DND-41 (cell line): Measurements from ENCODE around the gene SYT1.

Experiments used
- ATAC-seq: fragments of 200-7000 bp; cut with Tn5 transposase; 3 replicates; pipeline ENCODE4 v1.9.1; 2021; ENCODE audit warnings: low read depth; ENCODE audit not compliant: insufficient read depth
- DNase-seq: peaks from one replicate; pipeline ENCODE4 v3.0.0-alpha.2; 2020
- H2AFZ ChIP-seq: 2 replicates; pipeline ENCODE4 v1.6.0; 2012; ENCODE audit warnings: low read depth, low read length
- H3K27ac ChIP-seq: 2 replicates; pipeline ENCODE4 v1.5.1; 2012; ENCODE audit warnings: low read length, inconsistent platforms
- H3K27me3 ChIP-seq: fragments of 200-600 bp; sonication (generic); 2 replicates; pipeline ENCODE4 v1.6.0; 2012; ENCODE audit warnings: low read length, mild to moderate bottlenecking, inconsistent platforms; ENCODE audit not compliant: insufficient read depth, poor library complexity
- H3K36me3 ChIP-seq: 2 replicates; pipeline ENCODE4 v1.5.1; 2012; ENCODE audit warnings: low read length, inconsistent platforms; ENCODE audit not compliant: insufficient read depth
- H3K4me1 ChIP-seq: 2 replicates; pipeline ENCODE4 v1.5.1; 2012; ENCODE audit warnings: mild to moderate bottlenecking, low read length; ENCODE audit not compliant: insufficient read depth
- H3K4me2 ChIP-seq: 2 replicates; pipeline ENCODE4 v1.6.0; 2012; ENCODE audit warnings: mild to moderate bottlenecking, moderate library complexity, low read length, inconsistent platforms; ENCODE audit not compliant: insufficient read depth
- H3K4me3 ChIP-seq, 2 experiments: fragments of 200-600 bp in 1 of 2; shearing (Covaris generic) in 1 of 2; 2 replicates each; pipeline ENCODE4 v1.5.1; 2012 to 2016; ENCODE audit warnings: inconsistent platforms in 2 of 2, low read length in 2 of 2, mild to moderate bottlenecking in 2 of 2, low read depth in 1 of 2, moderate library complexity in 1 of 2
- H3K79me2 ChIP-seq: 2 replicates; pipeline ENCODE4 v1.6.0; 2012; ENCODE audit warnings: low read length, inconsistent platforms; ENCODE audit not compliant: insufficient read depth
- H3K9ac ChIP-seq: 2 replicates; pipeline ENCODE4 v1.6.0; 2012; ENCODE audit warnings: low read depth, mild to moderate bottlenecking, inconsistent platforms, low read length, moderate library complexity
- H3K9me3 ChIP-seq: 2 replicates; pipeline ENCODE4 v1.5.1; 2012; ENCODE audit warnings: low read length, moderate library complexity, mild to moderate bottlenecking, inconsistent platforms; ENCODE audit not compliant: insufficient read depth, severe bottlenecking
- H4K20me1 ChIP-seq: 2 replicates; pipeline ENCODE4 v1.6.0; 2012; ENCODE audit warnings: low read length; ENCODE audit not compliant: insufficient read depth
- CTCF ChIP-seq: IDR thresholded peaks from 2 replicates; pipeline ENCODE4 v1.5.1; 2012; ENCODE audit warnings: borderline replicate concordance, low read length, moderate library complexity, mild to moderate bottlenecking; ENCODE audit not compliant: poor library complexity, severe bottlenecking; ENCODE audit errors: extremely low read depth
- EZH2 ChIP-seq: IDR thresholded peaks from 3 replicates; pipeline ENCODE4 v1.6.1; 2012; ENCODE audit warnings: borderline replicate concordance, low read depth, mild to moderate bottlenecking, moderate library complexity, low read length, inconsistent platforms; ENCODE audit not compliant: severe bottlenecking

Gene SYT1

GRCh38 chr12:79295572-79295971 lies 431.0 kb downstream of the SYT1 start:
- no peak overlapping the region for H2AFZ ChIP-seq
- ATAC-seq (no peak), DNase-seq (no peak)
- no peaks in the 10 kb centered on the region for H3K27me3 ChIP-seq
- H3K27ac ChIP-seq = no peak overlapping the region
- H3K4me3 ChIP-seq = no peak overlapping the region
- H3K9me3 ChIP-seq = no peaks in the 10 kb centered on the region
- no peak overlapping the region for H3K9ac ChIP-seq
- no peaks in the 10 kb centered on the region for H3K4me1 ChIP-seq
- H4K20me1 ChIP-seq = no peaks in the 10 kb centered on the region
- no peak overlapping the region for H3K4me2 ChIP-seq
- TF ChIP-seq CTCF (no peak), EZH2 (no peak)
- H3K79me2 ChIP-seq = no peaks in the 10 kb centered on the region
- no peaks in the 10 kb centered on the region for H3K36me3 ChIP-seq

DNA sequence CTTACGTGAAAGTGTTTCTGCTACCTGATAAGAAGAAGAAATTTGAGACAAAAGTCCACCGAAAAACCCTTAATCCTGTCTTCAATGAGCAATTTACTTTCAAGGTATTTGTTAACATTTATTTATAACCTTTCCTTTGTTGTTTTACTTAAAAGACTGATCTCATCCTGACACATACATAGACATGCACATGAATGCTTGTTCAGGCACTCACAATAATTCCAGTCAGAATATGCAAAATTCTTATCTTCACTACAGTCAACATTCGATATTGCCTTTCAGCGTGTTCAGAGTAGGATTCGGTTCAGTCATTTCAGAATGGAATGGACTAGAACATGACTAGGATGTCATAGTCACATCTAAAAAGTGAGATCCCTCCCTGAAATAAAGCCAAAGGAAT lies 431.6 kb downstream of the SYT1 start:
- no peak for ATAC-seq
- TF ChIP-seq EZH2 (no peak), CTCF (no peak)
- H3K9me3 ChIP-seq = no peaks in the 10 kb centered on the region

GRCh38 chr12:79296871-79297270 lies 432.3 kb downstream of the SYT1 start:
- no peak for ATAC-seq
- Histone ChIP-seq H3K9me3 (no peaks in the 10 kb centered on the region), H3K4me1 (no peaks in the 10 kb centered on the region), H3K4me3 (no peak overlapping the region), H3K36me3 (no peaks in the 10 kb centered on the region), H3K79me2 (no peaks in the 10 kb centered on the region), H3K9ac (no peak overlapping the region), H3K4me2 (no peak overlapping the region), H2AFZ (no peak overlapping the region), H3K27ac (no peak overlapping the region), H3K27me3 (no peaks in the 10 kb centered on the region), H4K20me1 (no peaks in the 10 kb centered on the region)
- TF ChIP-seq CTCF = no peak
- TF ChIP-seq EZH2 = no peak
- DNase-seq = no peak

More for the DNA sequence above, 431.6 kb downstream of the SYT1 start:
- H4K20me1 ChIP-seq = no peaks in the 10 kb centered on the region
- no peaks in the 10 kb centered on the region for H3K79me2 ChIP-seq
- H3K9ac ChIP-seq = no peak overlapping the region
- H3K4me2 ChIP-seq = no peak overlapping the region
- no peak overlapping the region for H2AFZ ChIP-seq
- H3K36me3 ChIP-seq = no peaks in the 10 kb centered on the region
- H3K27ac ChIP-seq = no peak overlapping the region
- H3K27me3 ChIP-seq = no peaks in the 10 kb centered on the region
- DNase-seq = no peak
- H3K4me3 ChIP-seq = no peak overlapping the region
- no peaks in the 10 kb centered on the region for H3K4me1 ChIP-seq

DNA sequence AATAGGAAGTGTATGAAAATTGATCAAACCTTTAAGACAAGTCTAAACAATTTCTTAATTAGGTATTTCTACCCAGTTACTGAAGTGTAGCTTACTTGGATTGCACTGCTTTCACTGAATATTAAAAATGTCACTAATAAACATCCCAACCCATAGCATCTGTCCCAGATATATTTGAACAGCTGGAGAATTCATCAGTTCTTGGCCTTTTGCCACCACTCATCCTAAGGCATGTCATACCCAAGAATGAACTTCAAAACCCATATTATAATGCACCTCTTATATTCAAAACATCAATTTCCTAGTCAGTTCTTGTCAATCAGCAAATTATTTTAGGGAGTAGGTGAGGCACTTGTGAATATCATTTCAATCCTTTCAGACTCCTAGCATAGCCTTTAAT lies 433.9 kb downstream of the SYT1 start:
- Histone ChIP-seq H3K4me2 (no peak overlapping the region), H3K27me3 (no peaks in the 10 kb centered on the region), H3K9ac (no peak overlapping the region), H3K4me3 (no peak overlapping the region), H4K20me1 (no peaks in the 10 kb centered on the region), H3K27ac (no peak overlapping the region), H3K79me2 (no peaks in the 10 kb centered on the region), H2AFZ (no peak overlapping the region), H3K4me1 (no peaks in the 10 kb centered on the region), H3K36me3 (no peaks in the 10 kb centered on the region), H3K9me3 (no peaks in the 10 kb centered on the region)
- no peak for DNase-seq
- TF ChIP-seq EZH2 (no peak), CTCF (no peak)
- no peak for ATAC-seq
